ENCODE results near the gene HSD3B7.

HSD3B7 gene

DNA sequence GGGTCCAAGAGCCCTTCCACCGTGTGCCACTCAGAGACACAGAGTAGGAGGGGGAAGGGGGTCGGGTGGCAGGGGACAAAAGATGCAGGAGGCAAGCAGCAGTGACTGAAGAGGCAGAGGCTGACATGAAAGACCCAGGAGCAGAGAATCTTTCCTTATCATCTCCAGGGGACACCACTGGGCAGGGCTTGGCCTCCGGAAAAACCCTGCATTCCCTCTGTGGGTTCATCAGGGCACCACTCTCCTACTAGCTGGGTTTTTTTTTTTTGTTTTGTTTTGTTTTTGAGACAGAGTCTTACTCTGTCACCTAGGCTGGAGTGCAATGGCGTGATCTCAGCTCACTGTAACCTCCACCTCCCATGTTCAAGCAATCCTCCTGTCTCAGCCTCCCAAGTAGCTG lies 46.3 kb downstream of the HSD3B7 start:
- TF ChIP-seq, protein P1, sequence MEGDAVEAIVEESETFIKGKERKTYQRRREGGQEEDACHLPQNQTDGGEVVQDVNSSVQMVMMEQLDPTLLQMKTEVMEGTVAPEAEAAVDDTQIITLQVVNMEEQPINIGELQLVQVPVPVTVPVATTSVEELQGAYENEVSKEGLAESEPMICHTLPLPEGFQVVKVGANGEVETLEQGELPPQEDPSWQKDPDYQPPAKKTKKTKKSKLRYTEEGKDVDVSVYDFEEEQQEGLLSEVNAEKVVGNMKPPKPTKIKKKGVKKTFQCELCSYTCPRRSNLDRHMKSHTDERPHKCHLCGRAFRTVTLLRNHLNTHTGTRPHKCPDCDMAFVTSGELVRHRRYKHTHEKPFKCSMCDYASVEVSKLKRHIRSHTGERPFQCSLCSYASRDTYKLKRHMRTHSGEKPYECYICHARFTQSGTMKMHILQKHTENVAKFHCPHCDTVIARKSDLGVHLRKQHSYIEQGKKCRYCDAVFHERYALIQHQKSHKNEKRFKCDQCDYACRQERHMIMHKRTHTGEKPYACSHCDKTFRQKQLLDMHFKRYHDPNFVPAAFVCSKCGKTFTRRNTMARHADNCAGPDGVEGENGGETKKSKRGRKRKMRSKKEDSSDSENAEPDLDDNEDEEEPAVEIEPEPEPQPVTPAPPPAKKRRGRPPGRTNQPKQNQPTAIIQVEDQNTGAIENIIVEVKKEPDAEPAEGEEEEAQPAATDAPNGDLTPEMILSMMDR (IDR thresholded peaks at IDR 0.05; ENCODE audit: low read depth, low read length) = no peak
- H3K4me3 ChIP-seq (ENCODE audit: low read depth, low read length) = no peak overlapping the region
- in situ Hi-C loops (cut with HindIII; ENCODE audit: low sequenced_read_pairs) = no loop called here
- DNase-seq (ENCODE audit: low read depth, low spot score) = no peak

DNA sequence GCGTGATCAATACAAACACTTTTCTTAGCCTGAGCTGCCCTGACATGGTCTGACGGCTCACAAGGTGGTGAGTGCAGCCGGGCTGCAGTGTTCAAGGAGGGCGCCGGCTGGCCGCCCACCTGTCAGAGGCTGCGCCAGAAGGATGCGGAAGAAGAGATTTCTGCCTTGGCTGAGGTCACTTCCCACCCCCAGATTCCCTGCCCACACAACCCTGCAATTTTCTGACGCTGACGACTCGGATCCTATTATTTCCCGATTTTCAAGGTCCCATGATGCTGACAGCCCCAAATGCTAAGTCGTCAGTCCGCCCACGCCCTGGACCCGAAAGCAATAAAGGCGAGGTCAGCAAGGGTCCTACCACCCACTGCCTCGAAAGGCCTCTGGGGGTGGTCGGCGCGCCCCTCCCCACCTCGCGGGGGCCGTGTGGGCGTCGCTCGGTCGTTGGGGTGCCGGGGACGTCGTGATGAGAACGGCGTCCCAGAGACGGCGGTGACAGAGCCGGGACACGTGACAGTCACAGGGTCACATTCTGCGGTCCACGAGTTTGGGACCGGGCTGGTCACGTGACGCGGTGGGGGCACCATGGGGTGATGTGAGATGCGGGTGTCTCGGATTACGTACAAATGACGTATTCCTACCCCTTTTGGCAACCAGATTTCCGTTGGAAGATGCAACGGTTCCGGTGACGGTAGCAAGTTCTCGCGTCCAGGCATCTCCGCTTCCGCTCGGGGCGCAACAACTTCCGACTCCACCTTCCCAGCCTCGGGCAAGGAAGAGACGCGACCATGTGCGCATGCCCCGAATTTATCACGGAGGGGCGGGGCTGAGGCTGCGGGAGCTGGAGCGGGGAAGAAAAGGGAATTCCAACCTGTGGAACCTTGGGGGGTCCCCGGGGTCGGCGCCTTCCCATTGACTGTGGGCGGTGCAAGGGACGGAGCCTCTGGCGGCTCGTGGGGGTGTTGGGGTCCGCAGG lies 48.0 kb downstream of the HSD3B7 start, which contains the start of gene STX4:
STX4 (plus strand) TSS at position 823 of the 973 bp plus-strand sequence. CDS start 248 bp downstream, outside the sequence.
- in situ Hi-C loops (cut with HindIII; ENCODE audit: low sequenced_read_pairs) = no loop called here

DNA sequence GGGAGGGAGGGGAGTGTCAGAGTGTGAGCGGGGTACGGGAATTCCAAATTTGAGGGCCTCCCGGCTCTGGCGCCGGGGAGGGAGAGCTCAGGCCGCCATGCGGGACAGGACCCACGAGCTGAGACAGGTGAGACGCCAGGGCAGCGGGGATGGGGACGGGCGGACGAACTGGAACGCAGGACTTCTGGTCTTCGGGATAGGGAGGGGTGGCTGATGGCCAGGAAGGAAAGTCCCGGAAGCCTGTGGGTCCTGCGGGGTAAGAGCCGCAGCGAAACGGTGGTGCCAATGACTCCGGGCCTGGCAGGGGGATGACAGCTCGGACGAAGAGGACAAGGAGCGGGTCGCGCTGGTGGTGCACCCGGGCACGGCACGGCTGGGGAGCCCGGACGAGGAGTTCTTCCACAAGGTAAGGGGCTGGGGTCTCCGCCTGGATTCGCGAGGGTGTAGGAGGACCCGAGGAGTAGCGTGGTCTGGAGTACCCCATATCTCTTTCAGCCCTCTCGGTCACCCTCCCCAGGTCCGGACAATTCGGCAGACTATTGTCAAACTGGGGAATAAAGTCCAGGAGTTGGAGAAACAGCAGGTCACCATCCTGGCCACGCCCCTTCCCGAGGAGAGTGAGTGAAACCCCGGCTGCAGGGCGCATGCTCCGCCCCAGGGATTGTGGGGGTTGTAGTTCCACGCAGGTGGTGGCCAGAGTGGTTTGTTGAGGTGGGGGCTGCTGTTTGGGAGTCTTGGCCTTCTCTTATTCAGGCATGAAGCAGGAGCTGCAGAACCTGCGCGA lies 48.9 kb downstream of the HSD3B7 start:
- TF ChIP-seq, protein P1 (IDR thresholded peaks at IDR 0.05; ENCODE audit: low read depth, low read length) = no peak
- peak overlapping the region; percentile 99 for H3K4me3 ChIP-seq (ENCODE audit: low read depth, low read length)
- in situ Hi-C loops (cut with HindIII; ENCODE audit: low sequenced_read_pairs) = no loop called here
- peak; percentile 69 for DNase-seq (ENCODE audit: low read depth, low spot score)

More for the DNA sequence above, 48.0 kb downstream of the HSD3B7 start, which contains the start of gene STX4:
- peak; percentile 97 for DNase-seq (ENCODE audit: low read depth, low spot score)
- peak within 1 kb of the TSS; percentile 99 for H3K4me3 ChIP-seq (ENCODE audit: low read depth, low read length)
- TF ChIP-seq, protein P1 (IDR thresholded peaks at IDR 0.05; ENCODE audit: low read depth, low read length) = no peak

DNA sequence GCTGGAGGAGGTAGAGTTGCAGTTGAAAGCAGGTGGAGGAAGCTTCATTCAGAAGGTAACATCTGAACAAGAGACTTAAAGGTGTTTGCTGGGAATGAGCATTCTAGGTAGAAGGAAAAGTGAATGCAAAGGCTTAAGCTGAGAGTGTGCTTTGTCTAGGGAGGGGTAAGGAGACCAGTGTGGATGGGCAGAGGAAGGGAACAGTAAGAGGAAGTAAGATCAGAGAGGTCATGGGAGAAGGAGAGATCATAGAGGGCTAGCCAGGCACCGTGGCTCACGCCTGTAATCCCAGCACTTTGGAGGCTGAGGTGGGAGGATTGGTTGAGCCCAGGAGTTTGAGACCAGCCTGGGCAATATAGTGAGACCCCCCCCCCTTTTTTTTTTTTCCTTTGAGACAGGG lies 51.7 kb downstream of the HSD3B7 start:
- in situ Hi-C loops (cut with HindIII; ENCODE audit: low sequenced_read_pairs) = no loop called here
- TF ChIP-seq, protein P1 (IDR thresholded peaks at IDR 0.05; ENCODE audit: low read depth, low read length) = no peak
- H3K4me3 ChIP-seq (ENCODE audit: low read depth, low read length) = no peak overlapping the region
- no peak for DNase-seq (ENCODE audit: low read depth, low spot score)

All from astrocyte of the spinal cord (primary cell).